Measurements from ENCODE around the gene CD58. TPM values are rescaled to one million over a fixed set of nuclear protein-coding genes. Genes with fewer than 3 reads are reported as not detected.

Gene CD58
- total and polyA plus RNA-seq, 4 donors: 5.1 to 30.2 (median 10.8) TPM

DNA sequence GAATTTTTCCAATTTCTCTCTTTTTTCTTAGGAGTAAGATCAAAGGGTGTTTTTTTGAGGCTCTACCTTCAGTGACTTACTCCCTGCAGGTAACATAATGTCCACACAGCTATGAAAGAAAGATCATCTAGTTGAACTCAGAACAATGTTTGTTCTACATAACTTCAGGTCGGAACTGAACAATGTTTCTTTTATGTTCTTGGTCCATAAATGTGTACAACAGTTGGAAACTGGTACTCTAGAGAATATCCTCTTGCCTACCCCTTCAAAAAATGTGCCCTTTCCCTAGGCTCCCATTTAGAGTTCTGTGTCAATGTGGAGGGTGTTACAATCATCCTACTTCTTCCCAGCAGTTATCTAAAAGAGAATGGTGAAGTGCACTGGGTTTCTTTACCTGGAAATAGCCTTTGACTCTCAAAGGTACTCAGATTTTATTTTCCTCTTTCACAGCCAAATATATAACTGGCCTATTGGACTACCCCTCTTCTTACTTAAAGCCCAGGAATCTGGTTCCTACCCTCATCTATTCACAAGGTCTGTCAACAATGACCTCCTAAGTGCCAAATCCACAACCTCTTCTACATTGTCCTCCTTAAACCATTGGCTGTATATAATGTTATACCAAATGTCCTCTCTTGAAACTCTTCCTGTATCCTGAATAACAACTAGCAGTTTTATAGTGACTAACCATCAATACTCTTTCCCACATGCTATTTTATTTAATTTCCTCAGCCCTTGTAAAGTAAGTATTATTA is 42.3 kb downstream of the CD58 start:
- Histone ChIP-seq H3K4me3 (ENCODE audit: low read depth in 1 of 3, low read length in 3 of 3) (no peak overlapping the region), H3K27ac (ENCODE audit: low read depth in 1 of 2, low read length in 2 of 2) (no peak overlapping the region), H3K9ac (ENCODE audit: low read depth in 1 of 2, low read length in 2 of 2) (no peak overlapping the region), H3K9me3 (ENCODE audit: control insufficient read depth in 4 of 4, low read length in 3 of 4) (no peaks in the 10 kb centered on the region), H3K36me3 (ENCODE audit: control insufficient read depth in 4 of 4, insufficient read depth in 3 of 4, low read depth in 1 of 4, low read length in 3 of 4) (peaks cover 0 to 1% (median 0%) of the 10 kb centered on the region in 4 donors), H3K4me1 (ENCODE audit: control insufficient read depth in 4 of 4, insufficient read depth in 4 of 4, low read length in 3 of 4) (no peaks in the 10 kb centered on the region), H3K27me3 (ENCODE audit: control insufficient read depth in 4 of 4, insufficient read depth in 4 of 4, low read length in 3 of 4) (no peaks in the 10 kb centered on the region)
- TF ChIP-seq YY1 (IDR thresholded peaks at IDR 0.05): no peak
- DNase-seq (ENCODE audit: low spot score): no peak
- 89% methylated on average over 1 of the region's 1 CpG for WGBS

DNA sequence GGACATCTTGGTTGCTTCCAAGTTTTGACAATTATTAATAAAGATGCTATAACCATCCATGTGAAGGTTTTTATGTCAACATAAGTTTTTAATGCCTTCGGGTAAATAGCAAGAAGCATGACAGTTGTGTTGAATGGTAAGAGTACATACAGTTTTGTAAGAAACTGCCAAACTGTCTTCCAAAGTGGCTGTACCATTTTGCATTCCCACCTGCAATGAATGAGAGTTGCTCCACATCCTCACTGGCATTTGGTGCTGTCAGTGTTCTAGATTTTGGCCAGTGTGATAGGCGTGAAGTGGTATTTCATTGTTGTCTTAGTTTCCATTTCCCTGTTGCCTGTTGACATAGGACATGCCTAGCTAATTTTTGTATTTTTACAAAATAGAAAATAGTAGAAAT is 45.4 kb downstream of the CD58 start:
- TF ChIP-seq SP1 (IDR thresholded peaks at IDR 0.05) (no peak), RXRA (IDR thresholded peaks at IDR 0.05) (no peak), GABPA (IDR thresholded peaks at IDR 0.05 in 1 of 2, conservative IDR thresholded peaks at IDR 0.05 in 1 of 2) (no peak), FOXA2 (IDR thresholded peaks at IDR 0.05) (no peak), TAF1 (conservative IDR thresholded peaks at IDR 0.05) (no peak), YY1 (IDR thresholded peaks at IDR 0.05) (no peak), RAD21 (IDR thresholded peaks at IDR 0.05) (no peak)
- TF ChIP-seq, protein P1, sequence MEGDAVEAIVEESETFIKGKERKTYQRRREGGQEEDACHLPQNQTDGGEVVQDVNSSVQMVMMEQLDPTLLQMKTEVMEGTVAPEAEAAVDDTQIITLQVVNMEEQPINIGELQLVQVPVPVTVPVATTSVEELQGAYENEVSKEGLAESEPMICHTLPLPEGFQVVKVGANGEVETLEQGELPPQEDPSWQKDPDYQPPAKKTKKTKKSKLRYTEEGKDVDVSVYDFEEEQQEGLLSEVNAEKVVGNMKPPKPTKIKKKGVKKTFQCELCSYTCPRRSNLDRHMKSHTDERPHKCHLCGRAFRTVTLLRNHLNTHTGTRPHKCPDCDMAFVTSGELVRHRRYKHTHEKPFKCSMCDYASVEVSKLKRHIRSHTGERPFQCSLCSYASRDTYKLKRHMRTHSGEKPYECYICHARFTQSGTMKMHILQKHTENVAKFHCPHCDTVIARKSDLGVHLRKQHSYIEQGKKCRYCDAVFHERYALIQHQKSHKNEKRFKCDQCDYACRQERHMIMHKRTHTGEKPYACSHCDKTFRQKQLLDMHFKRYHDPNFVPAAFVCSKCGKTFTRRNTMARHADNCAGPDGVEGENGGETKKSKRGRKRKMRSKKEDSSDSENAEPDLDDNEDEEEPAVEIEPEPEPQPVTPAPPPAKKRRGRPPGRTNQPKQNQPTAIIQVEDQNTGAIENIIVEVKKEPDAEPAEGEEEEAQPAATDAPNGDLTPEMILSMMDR (IDR thresholded peaks at IDR 0.05; ENCODE audit: low read depth, low read length, missing input control): no peak
- TF ChIP-seq, protein P2, sequence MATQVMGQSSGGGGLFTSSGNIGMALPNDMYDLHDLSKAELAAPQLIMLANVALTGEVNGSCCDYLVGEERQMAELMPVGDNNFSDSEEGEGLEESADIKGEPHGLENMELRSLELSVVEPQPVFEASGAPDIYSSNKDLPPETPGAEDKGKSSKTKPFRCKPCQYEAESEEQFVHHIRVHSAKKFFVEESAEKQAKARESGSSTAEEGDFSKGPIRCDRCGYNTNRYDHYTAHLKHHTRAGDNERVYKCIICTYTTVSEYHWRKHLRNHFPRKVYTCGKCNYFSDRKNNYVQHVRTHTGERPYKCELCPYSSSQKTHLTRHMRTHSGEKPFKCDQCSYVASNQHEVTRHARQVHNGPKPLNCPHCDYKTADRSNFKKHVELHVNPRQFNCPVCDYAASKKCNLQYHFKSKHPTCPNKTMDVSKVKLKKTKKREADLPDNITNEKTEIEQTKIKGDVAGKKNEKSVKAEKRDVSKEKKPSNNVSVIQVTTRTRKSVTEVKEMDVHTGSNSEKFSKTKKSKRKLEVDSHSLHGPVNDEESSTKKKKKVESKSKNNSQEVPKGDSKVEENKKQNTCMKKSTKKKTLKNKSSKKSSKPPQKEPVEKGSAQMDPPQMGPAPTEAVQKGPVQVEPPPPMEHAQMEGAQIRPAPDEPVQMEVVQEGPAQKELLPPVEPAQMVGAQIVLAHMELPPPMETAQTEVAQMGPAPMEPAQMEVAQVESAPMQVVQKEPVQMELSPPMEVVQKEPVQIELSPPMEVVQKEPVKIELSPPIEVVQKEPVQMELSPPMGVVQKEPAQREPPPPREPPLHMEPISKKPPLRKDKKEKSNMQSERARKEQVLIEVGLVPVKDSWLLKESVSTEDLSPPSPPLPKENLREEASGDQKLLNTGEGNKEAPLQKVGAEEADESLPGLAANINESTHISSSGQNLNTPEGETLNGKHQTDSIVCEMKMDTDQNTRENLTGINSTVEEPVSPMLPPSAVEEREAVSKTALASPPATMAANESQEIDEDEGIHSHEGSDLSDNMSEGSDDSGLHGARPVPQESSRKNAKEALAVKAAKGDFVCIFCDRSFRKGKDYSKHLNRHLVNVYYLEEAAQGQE (IDR thresholded peaks at IDR 0.05): no peak
- no peaks in the 10 kb centered on the region for H3K36me3 ChIP-seq (ENCODE audit: control insufficient read depth in 4 of 4, insufficient read depth in 3 of 4, low read depth in 1 of 4, low read length in 3 of 4)
- H3K9me3 ChIP-seq (ENCODE audit: control insufficient read depth in 4 of 4, low read length in 3 of 4): no peaks in the 10 kb centered on the region
- no peaks in the 10 kb centered on the region for H3K27me3 ChIP-seq (ENCODE audit: control insufficient read depth in 4 of 4, insufficient read depth in 4 of 4, low read length in 3 of 4)
- 95% methylated on average over 2 of the region's 2 CpGs for WGBS
- H3K27ac ChIP-seq (ENCODE audit: low read depth in 1 of 2, low read length in 2 of 2): no peak overlapping the region
- DNase-seq (ENCODE audit: low spot score): no peak
- no peak overlapping the region for H3K9ac ChIP-seq (ENCODE audit: low read depth in 1 of 2, low read length in 2 of 2)
- no peaks in the 10 kb centered on the region for H3K4me1 ChIP-seq (ENCODE audit: control insufficient read depth in 4 of 4, insufficient read depth in 4 of 4, low read length in 3 of 4)
- H3K4me3 ChIP-seq (ENCODE audit: low read depth in 1 of 3, low read length in 3 of 3): no peak overlapping the region

DNA sequence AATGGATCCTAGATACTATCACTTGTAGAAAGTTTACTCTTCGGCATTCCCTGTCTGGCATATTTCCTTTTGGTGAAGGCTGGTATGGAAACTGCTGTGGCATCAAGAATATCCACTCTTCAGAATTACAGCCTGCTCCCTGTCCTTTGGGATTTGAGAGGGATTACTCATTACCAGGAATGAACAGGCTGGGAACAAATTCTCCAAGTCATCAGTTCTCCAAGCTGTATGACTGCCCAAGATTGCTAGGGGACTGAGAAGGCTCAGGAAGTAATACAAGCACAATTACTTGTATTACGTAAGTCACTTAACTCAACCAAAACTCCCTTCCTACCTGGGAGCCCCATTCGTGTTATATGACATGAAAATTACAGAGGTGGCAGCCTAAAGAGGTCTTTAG is 49.6 kb downstream of the CD58 start:
- TF ChIP-seq YY1 (IDR thresholded peaks at IDR 0.05): no peak
- TF ChIP-seq, protein P1 (IDR thresholded peaks at IDR 0.05; ENCODE audit: low read depth, low read length, missing input control): no peak
- TF ChIP-seq SP1 (IDR thresholded peaks at IDR 0.05): no peak
- TF ChIP-seq JUND (IDR thresholded peaks at IDR 0.05): no peak
- TF ChIP-seq RXRA (IDR thresholded peaks at IDR 0.05): no peak
- no peak for TF ChIP-seq NR2F2 (IDR thresholded peaks at IDR 0.05)
- no peak for TF ChIP-seq HNF4G (IDR thresholded peaks at IDR 0.05)
- TF ChIP-seq TAF1 (conservative IDR thresholded peaks at IDR 0.05): no peak
- TF ChIP-seq FOXA2 (IDR thresholded peaks at IDR 0.05): no peak
- TF ChIP-seq FOXA1 (IDR thresholded peaks at IDR 0.05): no peak
- TF ChIP-seq GABPA (IDR thresholded peaks at IDR 0.05 in 1 of 2, conservative IDR thresholded peaks at IDR 0.05 in 1 of 2): no peak
- TF ChIP-seq, protein P3, sequence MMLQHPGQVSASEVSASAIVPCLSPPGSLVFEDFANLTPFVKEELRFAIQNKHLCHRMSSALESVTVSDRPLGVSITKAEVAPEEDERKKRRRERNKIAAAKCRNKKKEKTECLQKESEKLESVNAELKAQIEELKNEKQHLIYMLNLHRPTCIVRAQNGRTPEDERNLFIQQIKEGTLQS (IDR thresholded peaks at IDR 0.05): no peak
- TF ChIP-seq, protein P4, sequence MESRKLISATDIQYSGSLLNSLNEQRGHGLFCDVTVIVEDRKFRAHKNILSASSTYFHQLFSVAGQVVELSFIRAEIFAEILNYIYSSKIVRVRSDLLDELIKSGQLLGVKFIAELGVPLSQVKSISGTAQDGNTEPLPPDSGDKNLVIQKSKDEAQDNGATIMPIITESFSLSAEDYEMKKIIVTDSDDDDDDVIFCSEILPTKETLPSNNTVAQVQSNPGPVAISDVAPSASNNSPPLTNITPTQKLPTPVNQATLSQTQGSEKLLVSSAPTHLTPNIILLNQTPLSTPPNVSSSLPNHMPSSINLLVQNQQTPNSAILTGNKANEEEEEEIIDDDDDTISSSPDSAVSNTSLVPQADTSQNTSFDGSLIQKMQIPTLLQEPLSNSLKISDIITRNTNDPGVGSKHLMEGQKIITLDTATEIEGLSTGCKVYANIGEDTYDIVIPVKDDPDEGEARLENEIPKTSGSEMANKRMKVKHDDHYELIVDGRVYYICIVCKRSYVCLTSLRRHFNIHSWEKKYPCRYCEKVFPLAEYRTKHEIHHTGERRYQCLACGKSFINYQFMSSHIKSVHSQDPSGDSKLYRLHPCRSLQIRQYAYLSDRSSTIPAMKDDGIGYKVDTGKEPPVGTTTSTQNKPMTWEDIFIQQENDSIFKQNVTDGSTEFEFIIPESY (IDR thresholded peaks at IDR 0.05): no peak
- TF ChIP-seq EGR1 (IDR thresholded peaks at IDR 0.05; ENCODE audit: low read depth in 2 of 2): no peak
- TF ChIP-seq RAD21 (IDR thresholded peaks at IDR 0.05): no peak
- TF ChIP-seq, protein P5, sequence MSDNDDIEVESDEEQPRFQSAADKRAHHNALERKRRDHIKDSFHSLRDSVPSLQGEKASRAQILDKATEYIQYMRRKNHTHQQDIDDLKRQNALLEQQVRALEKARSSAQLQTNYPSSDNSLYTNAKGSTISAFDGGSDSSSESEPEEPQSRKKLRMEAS (IDR thresholded peaks at IDR 0.05): no peak
- Histone ChIP-seq H3K9ac (ENCODE audit: low read depth in 1 of 2, low read length in 2 of 2) (no peak overlapping the region), H3K36me3 (ENCODE audit: control insufficient read depth in 4 of 4, insufficient read depth in 3 of 4, low read depth in 1 of 4, low read length in 3 of 4) (peaks cover 0 to 4% (median 0%) of the 10 kb centered on the region in 4 donors), H3K4me3 (ENCODE audit: low read depth in 1 of 3, low read length in 3 of 3) (no peak overlapping the region), H3K4me1 (ENCODE audit: control insufficient read depth in 4 of 4, insufficient read depth in 4 of 4, low read length in 3 of 4) (no peaks in the 10 kb centered on the region), H3K27ac (ENCODE audit: low read depth in 1 of 2, low read length in 2 of 2) (no peak overlapping the region), H3K27me3 (ENCODE audit: control insufficient read depth in 4 of 4, insufficient read depth in 4 of 4, low read length in 3 of 4) (no peaks in the 10 kb centered on the region), H3K9me3 (ENCODE audit: control insufficient read depth in 4 of 4, low read length in 3 of 4) (no peaks in the 10 kb centered on the region)
- WGBS: 95% methylated on average over 3 of the region's 3 CpGs
- no peak for DNase-seq (ENCODE audit: low spot score)
